ENCODE data around the gene PLPP4.

PLPP4 gene

GRCh38 chr10:120517196-120517595 lies 60.2 kb downstream of the PLPP4 start:
- no peak for DNase-seq (ENCODE audit: low read depth, low spot score)

- DNase-seq (ENCODE audit: low read depth, low spot score): no peak
Measured at GRCh38 chr10:120517881-120518484, 61.0 kb downstream of the PLPP4 start.

DNA sequence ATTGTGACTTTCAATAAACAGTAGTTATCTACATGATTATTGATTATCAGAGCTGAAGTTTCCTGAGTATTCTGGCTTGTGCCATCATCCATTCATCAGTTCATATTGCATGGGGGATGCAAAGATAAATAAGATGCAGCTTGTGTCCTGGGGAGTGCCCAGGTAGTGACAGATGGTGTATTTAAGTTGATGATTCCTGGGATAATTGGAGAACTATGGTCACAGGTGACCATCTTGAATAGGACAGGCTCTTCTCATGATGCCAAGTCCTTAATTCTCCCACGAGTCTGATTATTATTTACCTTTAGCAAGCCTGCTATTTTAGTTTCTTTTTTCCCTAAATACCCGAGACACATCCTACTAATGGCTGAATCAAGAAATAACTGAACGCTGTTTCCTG lies 64.9 kb downstream of the PLPP4 start:
- DNase-seq (ENCODE audit: low read depth, low spot score): no peak

- no peak for DNase-seq (ENCODE audit: low read depth, low spot score)
Measured at GRCh38 chr10:120527691-120528090, 70.7 kb downstream of the PLPP4 start.

GRCh38 chr10:120530699-120531098 lies 73.7 kb downstream of the PLPP4 start:
- no peak for DNase-seq (ENCODE audit: low read depth, low spot score)

- no peak for DNase-seq (ENCODE audit: low read depth, low spot score)
Measured at GRCh38 chr10:120538091-120538490, 81.1 kb downstream of the PLPP4 start.

DNA sequence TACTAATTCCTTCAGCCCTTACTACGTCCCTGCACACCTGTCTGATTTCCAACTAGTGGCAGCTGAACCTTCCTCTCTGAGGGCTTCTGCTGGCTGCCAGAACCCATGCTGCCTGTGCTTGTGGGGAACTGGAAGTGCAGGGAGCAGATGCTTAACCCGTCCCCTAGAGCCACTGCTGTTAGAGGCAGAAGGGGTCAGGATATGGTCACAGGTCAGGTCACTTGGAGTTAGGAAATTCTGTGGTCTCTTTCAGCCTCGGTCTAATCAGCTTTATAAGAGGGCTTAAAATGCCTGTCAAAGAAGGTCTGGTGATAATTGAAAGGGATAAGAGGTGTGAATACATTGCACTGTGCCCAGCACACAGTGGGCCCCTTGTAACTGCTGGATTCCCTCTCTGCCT lies 82.0 kb downstream of the PLPP4 start:
- no peak for DNase-seq (ENCODE audit: low read depth, low spot score)

- DNase-seq (ENCODE audit: low read depth, low spot score): no peak
Measured at GRCh38 chr10:120540486-120540885, 83.5 kb downstream of the PLPP4 start.

DNA sequence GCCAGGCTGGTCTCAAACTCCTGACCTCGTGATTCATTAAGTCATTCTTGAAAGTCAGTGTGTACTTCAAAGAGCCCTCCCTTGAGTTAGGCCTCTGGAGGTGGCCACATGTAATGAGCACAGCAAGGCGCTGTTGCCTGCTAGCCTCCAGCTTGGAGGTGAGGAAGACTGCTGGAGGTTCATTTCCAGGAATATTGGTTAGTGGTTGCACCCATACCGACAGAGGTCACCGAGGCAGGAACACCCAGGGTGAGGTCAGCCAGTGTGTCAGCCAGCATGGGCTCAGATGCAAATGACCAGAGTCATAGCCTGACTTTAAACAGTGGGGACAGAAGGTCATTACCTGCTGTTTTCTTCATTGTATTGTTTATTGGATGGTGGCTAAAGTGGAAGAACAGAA lies 85.0 kb downstream of the PLPP4 start:
- no peak for DNase-seq (ENCODE audit: low read depth, low spot score)

DNA sequence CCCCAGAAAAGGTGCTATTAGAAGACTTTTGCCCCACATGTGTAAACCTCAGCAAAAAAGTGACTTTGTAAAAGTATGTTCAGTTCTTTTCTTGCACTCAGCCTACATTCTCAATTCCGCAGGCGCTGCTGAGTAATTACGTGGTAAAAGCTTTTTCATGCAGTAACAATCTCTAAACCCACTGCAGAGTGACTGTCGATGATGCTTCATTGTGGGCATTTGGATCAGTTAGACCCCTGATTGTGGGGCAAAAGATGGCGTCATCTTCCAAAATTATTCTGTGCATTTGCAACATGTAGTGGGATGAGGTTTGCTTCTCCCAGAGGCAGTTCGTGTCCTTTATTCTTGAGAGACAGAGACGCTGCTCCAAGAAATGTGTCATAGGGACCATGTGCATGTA lies 85.6 kb downstream of the PLPP4 start:
- no peak for DNase-seq (ENCODE audit: low read depth, low spot score)

DNA sequence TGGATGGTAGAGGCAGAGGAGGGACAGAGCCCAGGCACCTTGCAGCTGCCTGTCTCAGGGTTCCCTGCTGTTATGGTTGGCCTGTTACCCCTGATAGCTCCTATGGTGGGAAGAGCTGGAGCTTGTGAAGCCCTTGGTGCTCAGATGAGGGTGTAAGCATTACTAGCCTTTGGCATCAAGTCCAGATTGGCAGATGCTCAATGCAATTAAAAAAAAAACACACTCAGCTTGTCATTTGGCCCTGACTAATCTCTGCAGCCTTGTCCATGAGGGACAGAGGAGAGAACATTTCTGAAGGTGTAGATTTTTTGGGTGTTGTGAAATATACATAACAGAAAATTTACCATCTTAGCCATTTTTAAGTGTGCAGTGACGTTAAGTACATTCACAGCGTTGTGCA lies 86.3 kb downstream of the PLPP4 start:
- DNase-seq (ENCODE audit: low read depth, low spot score): no peak

DNA sequence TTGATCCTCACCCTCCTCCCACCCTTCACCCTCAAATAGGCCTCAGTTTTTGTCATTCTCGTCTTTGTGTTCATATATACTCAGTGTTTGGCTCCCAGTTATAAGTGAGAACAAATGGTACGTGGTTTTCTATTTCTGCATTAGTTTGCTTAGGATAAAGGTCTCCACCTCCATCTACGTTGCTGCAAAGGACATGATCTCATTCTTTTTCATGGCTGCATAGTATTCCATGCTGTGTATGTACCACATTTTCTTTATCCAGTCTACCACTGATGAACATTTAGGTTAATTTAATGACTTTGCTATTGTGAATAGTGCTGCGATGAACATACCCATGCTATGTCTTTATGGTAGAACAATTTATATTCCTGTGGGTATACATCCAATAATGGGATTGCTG lies 91.2 kb downstream of the PLPP4 start:
- no peak for DNase-seq (ENCODE audit: low read depth, low spot score)

GRCh38 chr10:120552262-120552661 lies 95.2 kb downstream of the PLPP4 start:
- DNase-seq (ENCODE audit: low read depth, low spot score): no peak

DNA sequence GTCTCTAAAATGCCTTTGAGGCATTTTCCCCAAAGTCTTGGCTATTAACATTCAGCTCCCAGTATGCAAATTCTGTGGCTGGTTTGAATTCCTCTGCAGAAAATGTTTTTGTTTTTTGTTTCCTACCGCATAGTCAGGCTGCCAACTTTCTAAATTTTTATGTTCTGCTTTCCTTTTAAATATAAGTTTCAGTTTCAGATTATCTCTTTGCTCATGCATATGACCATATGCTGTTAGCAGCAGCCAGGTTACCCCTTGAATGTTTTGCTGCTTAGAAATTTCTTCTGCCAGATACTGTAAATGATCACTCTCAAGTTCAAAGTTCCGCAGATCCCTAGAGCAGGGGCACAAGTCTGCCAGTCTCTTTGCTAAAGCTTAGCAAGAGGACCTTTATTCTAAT lies 96.9 kb downstream of the PLPP4 start:
- DNase-seq (ENCODE audit: low read depth, low spot score): no peak

- no peak for DNase-seq (ENCODE audit: low read depth, low spot score)
Measured at GRCh38 chr10:120555436-120555835, 98.4 kb downstream of the PLPP4 start.

GRCh38 chr10:120555842-120556532 lies 99.0 kb downstream of the PLPP4 start:
- no peak for DNase-seq (ENCODE audit: low read depth, low spot score)

DNA sequence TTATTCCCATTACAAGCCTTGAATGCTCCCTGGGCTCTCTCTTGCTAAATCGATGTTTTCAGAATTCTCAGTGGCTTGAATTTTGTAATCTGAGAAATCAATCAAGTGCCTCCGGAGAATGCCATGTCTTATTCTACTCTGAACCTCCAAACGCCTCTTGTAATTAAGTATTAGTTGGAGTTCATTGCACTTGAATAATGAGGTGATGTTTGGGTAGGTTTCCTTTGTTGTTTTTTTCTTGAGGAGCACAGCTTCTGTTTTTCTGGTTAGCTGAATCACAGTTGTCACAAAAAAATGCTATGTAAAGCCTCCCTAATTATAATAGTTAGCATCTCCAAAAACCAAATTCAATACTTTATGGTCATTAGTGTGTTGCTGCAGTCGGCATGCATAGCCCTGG lies 100.3 kb downstream of the PLPP4 start:
- DNase-seq (ENCODE audit: low read depth, low spot score): no peak

- DNase-seq (ENCODE audit: low read depth, low spot score): no peak
Measured at GRCh38 chr10:120559800-120560199, 102.8 kb downstream of the PLPP4 start.

- no peak for DNase-seq (ENCODE audit: low read depth, low spot score)
Measured at GRCh38 chr10:120562956-120563355, 105.9 kb downstream of the PLPP4 start.

DNA sequence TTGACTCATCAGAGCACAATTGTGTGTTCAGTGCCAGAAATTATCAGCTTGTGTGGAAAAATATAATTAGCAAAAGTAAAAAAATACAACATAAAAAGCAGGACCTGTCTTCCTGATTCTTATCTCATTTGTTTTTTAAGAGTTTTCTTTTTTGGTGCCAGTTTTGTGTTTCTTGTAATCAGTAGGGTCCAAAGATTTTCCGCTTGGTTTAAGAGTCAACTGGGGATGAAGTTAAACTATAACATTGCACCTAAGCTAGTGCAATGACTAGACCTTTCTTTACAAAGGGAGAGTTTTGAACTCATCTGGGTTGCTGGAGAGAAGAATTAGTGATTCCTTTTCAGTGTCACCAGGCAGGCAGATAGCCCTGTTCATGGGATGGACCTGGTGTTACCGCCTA lies 113.4 kb downstream of the PLPP4 start:
- no peak for DNase-seq (ENCODE audit: low read depth, low spot score)

GRCh38 chr10:120571266-120571665 lies 114.2 kb downstream of the PLPP4 start:
- DNase-seq (ENCODE audit: low read depth, low spot score): no peak

DNA sequence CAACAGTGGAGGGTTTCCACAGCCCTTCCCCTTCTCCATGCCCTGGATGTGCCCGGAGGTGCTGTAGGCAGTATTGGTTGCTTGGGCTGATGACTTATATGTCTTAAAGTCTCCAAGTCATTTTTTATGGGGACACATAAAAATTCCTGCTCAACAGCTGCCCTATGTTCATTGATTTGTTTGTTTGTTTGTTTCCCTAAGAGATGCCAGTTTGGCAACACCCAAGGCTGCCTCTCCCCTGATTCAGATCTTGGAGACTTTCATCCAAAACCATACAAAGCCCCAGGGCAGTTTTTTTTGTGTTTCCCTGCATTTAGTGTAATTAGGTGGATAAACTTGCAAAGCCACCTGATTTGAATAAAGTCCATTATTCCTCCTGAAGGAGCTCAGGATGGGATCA lies 115.3 kb downstream of the PLPP4 start:
- DNase-seq (ENCODE audit: low read depth, low spot score): no peak

DNA sequence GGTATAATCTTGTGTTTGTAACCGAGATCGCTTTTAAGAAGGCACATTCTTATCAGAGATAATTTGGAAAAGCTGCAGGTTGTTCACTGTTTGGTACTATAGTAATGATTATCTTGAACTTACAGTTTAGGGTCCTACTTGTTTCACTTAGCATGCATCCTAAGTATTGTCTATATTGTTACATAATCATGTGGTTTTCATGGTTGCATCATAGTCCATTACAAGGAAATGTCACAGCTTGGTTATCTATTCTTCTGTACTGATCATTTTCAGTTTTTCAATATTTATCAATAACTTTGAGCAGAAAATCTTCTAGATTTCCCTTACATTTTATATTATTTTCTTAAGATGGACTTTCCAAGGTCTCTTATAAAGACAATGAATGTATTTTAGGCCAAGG lies 116.3 kb downstream of the PLPP4 start:
- DNase-seq (ENCODE audit: low read depth, low spot score): no peak

DNA sequence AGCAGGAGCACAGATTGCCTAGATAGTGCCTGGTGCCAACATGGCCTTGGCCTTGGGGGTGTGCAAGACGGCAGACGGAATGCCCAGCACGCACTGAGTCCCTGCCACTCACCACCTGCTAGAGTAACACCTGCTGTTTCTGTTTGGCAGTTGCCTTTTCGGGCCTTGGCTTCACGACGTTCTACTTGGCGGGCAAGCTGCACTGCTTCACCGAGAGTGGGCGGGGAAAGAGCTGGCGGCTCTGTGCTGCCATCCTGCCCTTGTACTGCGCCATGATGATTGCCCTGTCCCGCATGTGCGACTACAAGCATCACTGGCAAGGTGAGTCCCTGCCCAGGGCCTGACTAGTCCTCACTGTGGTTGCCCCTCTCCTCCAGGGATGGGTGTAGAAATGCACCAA lies 118.0 kb downstream of the PLPP4 start:
- no peak for DNase-seq (ENCODE audit: low read depth, low spot score)
